ENCODE results near the gene TMEM132E.

GRCh38 chr17:34647511-34647910 is 68.1 kb downstream of the TMEM132E start:
- TF ChIP-seq POLR2A (IDR thresholded peaks at IDR 0.05; ENCODE audit: control extremely low read depth in 1 of 2, low read depth in 2 of 2, low read length in 2 of 2) (no peak), CTCF (IDR thresholded peaks at IDR 0.05; ENCODE audit: control extremely low read depth in 1 of 3, insufficient read depth in 1 of 3, low read depth in 1 of 3, low read length in 3 of 3) (no peak), GABPA (IDR thresholded peaks at IDR 0.05; ENCODE audit: borderline replicate concordance, insufficient read depth, low read length) (no peak), ATF2 (IDR thresholded peaks at IDR 0.05; ENCODE audit: low read length) (no peak), HDAC6 (IDR thresholded peaks at IDR 0.05; ENCODE audit: low read depth, low read length) (no peak), RAD21 (IDR thresholded peaks at IDR 0.05 in 1 of 2, conservative IDR thresholded peaks at IDR 0.05 in 1 of 2; ENCODE audit: low read depth in 2 of 2, low read length in 2 of 2) (no peak), KDM1A (IDR thresholded peaks at IDR 0.05; ENCODE audit: borderline replicate concordance, low read length) (no peak), SP1 (IDR thresholded peaks at IDR 0.05; ENCODE audit: low read depth, low read length) (no peak), CHD2 (IDR thresholded peaks at IDR 0.05; ENCODE audit: low read length) (no peak), TEAD4 (IDR thresholded peaks at IDR 0.05; ENCODE audit: low read depth, low read length) (no peak), KDM4A (IDR thresholded peaks at IDR 0.05; ENCODE audit: low read depth, low read length, severe bottlenecking) (no peak)

All from H1 (cell line).